ENCODE results near the gene AURKAIP1.
A peak's percentile ranks its signal among the peaks of the same experiment; 100 is the strongest.

AURKAIP1 gene

GRCh38 chr1:1331068-1331965, 43.7 kb downstream of the AURKAIP1 start, which contains the start of gene TAS1R3:
Gene TAS1R3, plus strand, starts transcription at chr1:1331280. Its CDS starts 66 bp downstream, at chr1:1331346.
- POLR2A ChIA-PET, result no interaction called here
- CTCF ChIA-PET, result no interaction called here
- DNase-seq (ENCODE audit: extremely low spot score), result no peak
- no peak for TF ChIP-seq ARNT (IDR thresholded peaks at IDR 0.05)
- TF ChIP-seq ELF4 (IDR thresholded peaks at IDR 0.05), result no peak
- TF ChIP-seq SP1 (IDR thresholded peaks at IDR 0.05), result no peak

GRCh38 chr1:1330366-1331067, 44.5 kb downstream of the AURKAIP1 start:
- TF ChIP-seq L3MBTL2 (conservative IDR thresholded peaks at IDR 0.05) (no peak), LEF1 (IDR thresholded peaks at IDR 0.05; ENCODE audit: borderline replicate concordance) (no peak), SUZ12 (IDR thresholded peaks at IDR 0.05) (no peak), HDGF (IDR thresholded peaks at IDR 0.05; ENCODE audit: borderline replicate concordance) (no peak), FOXM1 (IDR thresholded peaks at IDR 0.05; ENCODE audit: borderline replicate concordance) (no peak), NFRKB (IDR thresholded peaks at IDR 0.05) (no peak), ELF4 (IDR thresholded peaks at IDR 0.05) (no peak), FOXK2 (IDR thresholded peaks at IDR 0.05) (no peak), BHLHE40 (IDR thresholded peaks at IDR 0.05; ENCODE audit: borderline replicate concordance) (no peak), PKNOX1 (IDR thresholded peaks at IDR 0.05) (no peak), ARNT (IDR thresholded peaks at IDR 0.05) (no peak), SP1 (IDR thresholded peaks at IDR 0.05) (no peak), FOXA1 (IDR thresholded peaks at IDR 0.05) (no peak), ZNF384 (IDR thresholded peaks at IDR 0.05) (no peak)
- POLR2A ChIA-PET, result no interaction called here
- DNase-seq (ENCODE audit: extremely low spot score), result no peak
- CTCF ChIA-PET, result no interaction called here

- ChIA-PET POLR2A (no interaction called here), CTCF (no interaction called here)
- no peak for DNase-seq (ENCODE audit: extremely low spot score)
- peak; percentile 87 for TF ChIP-seq TARDBP (IDR thresholded peaks at IDR 0.05)
- TF ChIP-seq PKNOX1 (IDR thresholded peaks at IDR 0.05), result no peak
Observed at GRCh38 chr1:1329304-1330210, 45.5 kb downstream of the AURKAIP1 start.

GRCh38 chr1:1328254-1328653, 46.8 kb downstream of the AURKAIP1 start:
- DNase-seq (ENCODE audit: extremely low spot score), result no peak
- no peak for TF ChIP-seq ARNT (IDR thresholded peaks at IDR 0.05)
- TF ChIP-seq SUZ12 (IDR thresholded peaks at IDR 0.05), result no peak
- no peak for TF ChIP-seq LEF1 (IDR thresholded peaks at IDR 0.05; ENCODE audit: borderline replicate concordance)
- TF ChIP-seq TARDBP (IDR thresholded peaks at IDR 0.05), result no peak
- no peak for TF ChIP-seq L3MBTL2 (conservative IDR thresholded peaks at IDR 0.05)
- no peak for TF ChIP-seq CTBP1 (IDR thresholded peaks at IDR 0.05; ENCODE audit: borderline replicate concordance)
- TF ChIP-seq SP1 (IDR thresholded peaks at IDR 0.05), result no peak
- no peak for TF ChIP-seq BHLHE40 (IDR thresholded peaks at IDR 0.05; ENCODE audit: borderline replicate concordance)
- TF ChIP-seq HDGF (IDR thresholded peaks at IDR 0.05; ENCODE audit: borderline replicate concordance), result no peak
- TF ChIP-seq ELF4 (IDR thresholded peaks at IDR 0.05), result no peak
- no peak for TF ChIP-seq ZNF384 (IDR thresholded peaks at IDR 0.05)
- TF ChIP-seq NFRKB (IDR thresholded peaks at IDR 0.05), result no peak
- no peak for TF ChIP-seq PKNOX1 (IDR thresholded peaks at IDR 0.05)
- TF ChIP-seq FOXM1 (IDR thresholded peaks at IDR 0.05; ENCODE audit: borderline replicate concordance), result no peak
- TF ChIP-seq FOXK2 (IDR thresholded peaks at IDR 0.05), result no peak
- ChIA-PET CTCF (no interaction called here), POLR2A (no interaction called here)

GRCh38 chr1:1327291-1327690, 47.7 kb downstream of the AURKAIP1 start:
- ChIA-PET POLR2A (interaction anchor here (1.4 kb wide), 1 partner anchor 21 kb away, joined by 3 read pairs; no protein-coding TSS in a partner anchor), CTCF (no interaction called here)
- no peak for DNase-seq (ENCODE audit: extremely low spot score)
- TF ChIP-seq BHLHE40 (IDR thresholded peaks at IDR 0.05; ENCODE audit: borderline replicate concordance) (no peak), TARDBP (IDR thresholded peaks at IDR 0.05) (no peak), SUZ12 (IDR thresholded peaks at IDR 0.05) (no peak), LEF1 (IDR thresholded peaks at IDR 0.05; ENCODE audit: borderline replicate concordance) (no peak), FOXM1 (IDR thresholded peaks at IDR 0.05; ENCODE audit: borderline replicate concordance) (no peak), ELF4 (IDR thresholded peaks at IDR 0.05) (no peak), NFRKB (IDR thresholded peaks at IDR 0.05) (no peak), HDGF (IDR thresholded peaks at IDR 0.05; ENCODE audit: borderline replicate concordance) (no peak)

All from HEK293T (cell line).